Naive thymus-derived CD4-positive, alpha-beta T cell (primary cell): ENCODE measurements around the gene ADAM12. TPM values are rescaled to one million over a fixed set of nuclear protein-coding genes. Genes with fewer than 3 reads are reported as not detected.
"Not testable (repeated sequence)": the region's sequence is repeated elsewhere in the genome, so short reads cannot be mapped to it uniquely, and the experiment has no call there.

Experiments used
- ATAC-seq: fragments of 150-1000 bp; cut with Tn5 transposase; 2 replicates; pipeline ENCODE4 v1.10.0; 2021; ENCODE audit warnings: mild to moderate bottlenecking, moderate library complexity
- CTCF ChIA-PET: fragments of 350-600 bp; sonication (Branson Sonifier 250); formaldehyde crosslinking; loops from one replicate; lab custom pipeline; 2021; ENCODE audit warnings: antibody characterized with exemption; lab: Charles Lee
- POLR2A ChIA-PET: fragments of 350-600 bp; sonication (Branson Sonifier 250); formaldehyde crosslinking; loops from one replicate; lab custom pipeline; 2021; ENCODE audit warnings: antibody characterized with exemption, inconsistent platforms; lab: Charles Lee
- DNase-seq, 9 donors: peaks; one replicate each; pipeline versions ENCODE4 v3.0.0 to v3.0.0-alpha.2; 2020 to 2022; ENCODE audit warnings: mixed read lengths in 1 of 9
- H3K27ac ChIP-seq: one replicate; pipeline ENCODE4 v1.7.0; 2013; ENCODE audit warnings: mild to moderate bottlenecking, low read depth, low read length, moderate library complexity
- H3K27me3 ChIP-seq, 2 donors: one replicate each; pipeline ENCODE4 v1.7.0; 2013; ENCODE audit warnings: low read length in 2 of 2, mild to moderate bottlenecking in 2 of 2, moderate library complexity in 2 of 2; ENCODE audit not compliant: control insufficient read depth in 2 of 2, insufficient read depth in 2 of 2
- H3K36me3 ChIP-seq, 3 experiments: 1 replicate in 2 of 3; 2 replicates in 1 of 3; pipeline ENCODE4 v1.7.0; 2013; ENCODE audit warnings: low read length in 3 of 3, mild to moderate bottlenecking in 3 of 3, moderate library complexity in 1 of 3; ENCODE audit not compliant: insufficient read depth in 3 of 3, control insufficient read depth in 2 of 3
- H3K4me1 ChIP-seq, 2 donors: one replicate each; pipeline ENCODE4 v1.7.0; 2013; ENCODE audit warnings: low read length in 2 of 2, mild to moderate bottlenecking in 2 of 2, moderate library complexity in 1 of 2; ENCODE audit not compliant: control insufficient read depth in 2 of 2, insufficient read depth in 2 of 2
- H3K4me3 ChIP-seq: 2 replicates; pipeline ENCODE4 v1.7.0; 2013; ENCODE audit warnings: mild to moderate bottlenecking, low read length
- H3K9me3 ChIP-seq, 3 experiments: 1 replicate in 2 of 3; 2 replicates in 1 of 3; pipeline ENCODE4 v1.7.0; 2013; ENCODE audit warnings: low read length in 3 of 3; ENCODE audit not compliant: control insufficient read depth in 2 of 3
- H3K27ac Mint-ChIP-seq, 9 donors: one replicate each; pipeline ENCODE4 v1.8.0; 2020 to 2022; ENCODE audit warnings: mixed read lengths in 9 of 9, mild to moderate bottlenecking in 8 of 9, moderate library complexity in 5 of 9, inconsistent platforms in 2 of 9
- H3K27me3 Mint-ChIP-seq, 5 donors: one replicate each; pipeline ENCODE4 v1.8.0; 2021 to 2022; ENCODE audit warnings: mixed read lengths in 5 of 5, mild to moderate bottlenecking in 1 of 5
- H3K36me3 Mint-ChIP-seq, 5 donors: one replicate each; pipeline ENCODE4 v1.8.0; 2020 to 2022; ENCODE audit warnings: mixed read lengths in 5 of 5, mild to moderate bottlenecking in 3 of 5, inconsistent platforms in 1 of 5
- H3K4me1 Mint-ChIP-seq, 7 donors: one replicate each; pipeline ENCODE4 v1.8.0; 2020 to 2022; ENCODE audit warnings: mixed read lengths in 7 of 7, mild to moderate bottlenecking in 3 of 7, inconsistent platforms in 1 of 7
- H3K4me3 Mint-ChIP-seq, 10 donors: one replicate each; pipeline ENCODE4 v1.8.0; 2020 to 2022; ENCODE audit warnings: mild to moderate bottlenecking in 10 of 10, mixed read lengths in 10 of 10, moderate library complexity in 6 of 10, inconsistent platforms in 2 of 10
- H3K9me3 Mint-ChIP-seq, 11 donors: one replicate each; pipeline ENCODE4 v1.8.0; 2020 to 2022; ENCODE audit warnings: mixed read lengths in 11 of 11, mild to moderate bottlenecking in 4 of 11, inconsistent platforms in 1 of 11, moderate library complexity in 1 of 11
- intact Hi-C, 2 donors: fragments of 100-400 bp; cut with micrococcal nuclease; formaldehyde crosslinking; loops; one replicate each; pipeline ENCODE4 v1.15.1; 2023
- polyA plus RNA-seq, 2 donors: library from polyadenylated mRNA; unstranded; fragments of 300-500 nt; fragmentation: Illumina TruSeq; gene quantifications; one replicate each; pipeline ENCODE4 v1.2.3, GENCODE V29; 2021
- total RNA-seq, 6 experiments: library from RNA in 5 of 6; stranded (reverse) in 5 of 6; gene quantifications; 1 replicate in 5 of 6; 2 replicates in 1 of 6; pipeline ENCODE4 v1.2.3 and lab custom pipeline; 2021 to 2026

Gene ADAM12
- total and polyA plus RNA-seq, 7 experiments from 2014 or later = 0.58 to 1.0 TPM; not detected in 5

DNA sequence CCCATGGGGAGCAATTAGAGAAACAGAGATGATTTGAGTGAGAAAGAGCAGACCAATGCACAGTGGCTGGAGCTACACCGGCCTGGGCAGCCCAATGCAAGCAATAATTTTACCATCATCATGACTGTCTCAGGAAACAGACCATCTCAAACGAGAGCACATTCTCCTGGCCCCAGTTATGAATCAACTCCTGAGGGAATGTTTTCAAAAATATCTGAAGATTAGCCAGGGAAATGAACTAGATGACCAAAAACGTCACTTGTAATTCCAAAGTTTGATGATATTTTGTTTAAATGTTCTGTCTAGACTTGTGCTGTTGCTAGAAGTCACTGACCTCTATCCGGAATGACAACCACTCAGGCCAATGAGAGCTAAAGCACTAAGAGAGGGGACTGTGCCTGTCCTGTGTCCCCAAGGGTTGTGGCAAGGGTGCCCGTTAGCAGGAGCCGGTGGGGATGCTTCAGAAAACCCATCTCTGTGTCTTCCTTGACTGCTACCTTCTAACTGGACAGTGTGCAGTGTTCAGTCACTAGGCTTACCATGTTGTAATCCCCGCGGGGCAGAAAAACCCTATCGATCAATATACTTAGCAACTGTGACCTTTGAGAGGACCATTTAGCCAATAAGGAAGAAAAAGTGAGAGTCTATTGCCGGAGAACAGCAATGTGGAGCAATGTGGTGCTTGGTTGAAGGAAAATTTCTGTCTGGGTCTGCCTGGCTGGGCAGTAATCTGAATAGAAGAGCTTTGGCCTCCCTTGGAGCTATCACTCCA, 202.4 kb downstream of the ADAM12 start:
- CTCF ChIA-PET = no interaction called here
- H3K9me3 Mint-ChIP-seq = peaks cover 0 to 6% (median 1%) of the 10 kb centered on the region in 11 donors

DNA sequence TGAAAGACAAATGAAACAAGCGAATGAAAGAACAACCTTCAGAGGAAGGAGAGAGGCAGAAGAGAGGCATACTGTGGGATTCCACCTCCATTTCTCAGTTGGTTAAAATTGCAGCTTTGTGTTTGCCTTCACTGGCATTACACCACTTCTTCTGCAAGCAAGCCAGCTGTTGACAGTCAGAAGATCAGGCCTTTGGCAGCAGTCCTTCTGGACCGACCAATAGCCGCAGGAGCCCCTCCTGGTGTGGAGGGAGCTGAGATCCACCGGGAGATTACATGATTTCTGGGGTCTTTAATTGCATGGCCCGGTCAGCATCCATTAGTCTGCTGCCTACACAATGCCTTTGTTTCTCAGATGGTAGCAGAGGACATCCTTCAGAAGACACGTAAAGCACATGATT, 206.7 kb downstream of the ADAM12 start:
- peaks cover 0 to 2% (median 0%) of the 10 kb centered on the region in 11 donors for H3K9me3 Mint-ChIP-seq
- DNase-seq (no peak), ATAC-seq (no peak)
- POLR2A ChIA-PET = no interaction called here
- Histone ChIP-seq H3K27ac (no peak overlapping the region), H3K27me3 (no peaks in the 10 kb centered on the region), H3K36me3 (no peaks in the 10 kb centered on the region), H3K4me3 (no peak overlapping the region), H3K9me3 (no peaks in the 10 kb centered on the region), H3K4me1 (no peaks in the 10 kb centered on the region)
- H3K4me1 Mint-ChIP-seq = peaks cover 0 to 2% (median 0%) of the 10 kb centered on the region in 7 donors
- CTCF ChIA-PET = no interaction called here
- H3K27ac Mint-ChIP-seq = no peak overlapping the region
- intact Hi-C loops = no loop called here
- peaks cover 0 to 4% (median 0%) of the 10 kb centered on the region in 5 donors for H3K27me3 Mint-ChIP-seq
- no peaks in the 10 kb centered on the region for H3K36me3 Mint-ChIP-seq
- no peak overlapping the region for H3K4me3 Mint-ChIP-seq

More for the DNA sequence above, 202.4 kb downstream of the ADAM12 start:
- Mint-ChIP-seq H3K4me1 (no peaks in the 10 kb centered on the region), H3K27me3 (peaks cover 0 to 27% (median 12%) of the 10 kb centered on the region in 5 donors), H3K4me3 (no peak overlapping the region), H3K36me3 (peaks cover 0 to 3% (median 0%) of the 10 kb centered on the region in 5 donors), H3K27ac (no peak overlapping the region)
- Histone ChIP-seq H3K27me3 (no peaks in the 10 kb centered on the region), H3K4me1 (no peaks in the 10 kb centered on the region), H3K9me3 (no peaks in the 10 kb centered on the region), H3K36me3 (no peaks in the 10 kb centered on the region), H3K27ac (no peak overlapping the region), H3K4me3 (no peak overlapping the region)
- ATAC-seq (no peak), DNase-seq (no peak)
- intact Hi-C loops = no loop called here
- POLR2A ChIA-PET = no interaction called here

DNA sequence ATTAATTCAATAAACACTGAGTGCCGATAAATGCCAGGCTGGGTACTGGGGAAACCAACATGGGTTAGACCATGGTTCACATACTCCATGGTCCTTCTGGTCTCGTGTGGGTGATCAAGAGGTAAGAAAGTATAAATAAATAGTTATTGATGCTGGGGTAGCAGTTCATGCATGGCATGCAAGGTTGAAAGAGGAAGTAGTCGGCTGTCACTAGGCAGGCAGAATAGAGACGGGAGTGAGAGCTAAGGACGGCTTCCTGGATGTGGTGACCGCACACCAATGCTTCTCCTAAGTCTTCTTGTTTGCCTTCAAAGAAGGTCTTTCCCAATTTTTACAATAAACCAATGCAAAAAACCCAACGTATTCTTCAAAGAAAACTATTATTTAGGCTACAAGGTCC, 208.6 kb downstream of the ADAM12 start:
- intact Hi-C loops = no loop called here

DNA sequence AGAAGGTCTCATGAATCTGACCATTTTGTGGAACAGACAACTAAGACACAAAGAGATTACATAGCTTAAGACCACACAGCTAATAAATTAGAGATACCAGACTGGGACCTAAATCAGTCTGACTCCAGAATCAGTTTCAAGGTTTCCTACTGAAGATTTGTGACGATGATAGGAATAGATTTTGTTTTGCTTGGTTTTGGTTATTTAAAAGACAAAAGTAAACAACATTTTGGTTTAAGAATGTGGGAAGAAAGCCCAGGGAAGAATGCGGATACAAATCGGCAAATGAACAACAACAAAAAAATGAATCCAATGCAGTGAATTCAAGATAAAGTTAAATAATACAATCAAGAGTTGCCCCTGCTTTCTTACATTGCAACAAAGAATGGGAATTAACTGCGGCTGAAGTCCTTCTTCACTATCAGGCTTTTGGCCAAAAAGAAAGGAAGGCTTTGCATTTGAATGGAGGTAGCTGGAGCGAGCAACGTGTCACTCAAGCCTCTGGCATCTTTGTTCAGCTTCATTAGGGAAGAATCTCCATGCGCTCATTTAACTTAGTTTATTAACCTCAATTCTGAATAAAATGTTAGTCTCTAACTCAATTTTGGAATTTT, 210.8 kb downstream of the ADAM12 start:
- H3K9me3 Mint-ChIP-seq = peaks cover 0 to 2% (median 0%) of the 10 kb centered on the region in 11 donors
- no peaks in the 10 kb centered on the region for H3K36me3 ChIP-seq
- no peak for DNase-seq
- H3K4me3 ChIP-seq = no peak overlapping the region
- ChIA-PET CTCF (interaction anchor here (0.6 kb wide), 1 partner anchor 179 kb away, joined by 3 read pairs; no protein-coding TSS in a partner anchor), POLR2A (no interaction called here)
- H3K27ac ChIP-seq = no peak overlapping the region
- H3K4me1 ChIP-seq = no peaks in the 10 kb centered on the region
- no peak for ATAC-seq
- H3K36me3 Mint-ChIP-seq = no peaks in the 10 kb centered on the region
- intact Hi-C loops = no loop called here
- no peaks in the 10 kb centered on the region for H3K27me3 Mint-ChIP-seq
- H3K27me3 ChIP-seq = no peaks in the 10 kb centered on the region
- H3K4me1 Mint-ChIP-seq = peaks cover 0 to 2% (median 0%) of the 10 kb centered on the region in 7 donors
- no peak overlapping the region for H3K27ac Mint-ChIP-seq
- no peaks in the 10 kb centered on the region for H3K9me3 ChIP-seq
- H3K4me3 Mint-ChIP-seq = no peak overlapping the region

More for the DNA sequence above, 208.6 kb downstream of the ADAM12 start:
- Histone ChIP-seq H3K4me3 (no peak overlapping the region), H3K9me3 (no peaks in the 10 kb centered on the region), H3K36me3 (no peaks in the 10 kb centered on the region), H3K4me1 (no peaks in the 10 kb centered on the region), H3K27me3 (no peaks in the 10 kb centered on the region), H3K27ac (no peak overlapping the region)
- CTCF ChIA-PET = no interaction called here
- DNase-seq = no peak
- Mint-ChIP-seq H3K9me3 (peaks cover 0 to 2% (median 0%) of the 10 kb centered on the region in 11 donors), H3K36me3 (no peaks in the 10 kb centered on the region), H3K4me3 (no peak overlapping the region), H3K27me3 (no peaks in the 10 kb centered on the region), H3K27ac (no peak overlapping the region), H3K4me1 (peaks cover 0 to 2% (median 0%) of the 10 kb centered on the region in 7 donors)
- POLR2A ChIA-PET = no interaction called here
- peak; percentile 37 for ATAC-seq

DNA sequence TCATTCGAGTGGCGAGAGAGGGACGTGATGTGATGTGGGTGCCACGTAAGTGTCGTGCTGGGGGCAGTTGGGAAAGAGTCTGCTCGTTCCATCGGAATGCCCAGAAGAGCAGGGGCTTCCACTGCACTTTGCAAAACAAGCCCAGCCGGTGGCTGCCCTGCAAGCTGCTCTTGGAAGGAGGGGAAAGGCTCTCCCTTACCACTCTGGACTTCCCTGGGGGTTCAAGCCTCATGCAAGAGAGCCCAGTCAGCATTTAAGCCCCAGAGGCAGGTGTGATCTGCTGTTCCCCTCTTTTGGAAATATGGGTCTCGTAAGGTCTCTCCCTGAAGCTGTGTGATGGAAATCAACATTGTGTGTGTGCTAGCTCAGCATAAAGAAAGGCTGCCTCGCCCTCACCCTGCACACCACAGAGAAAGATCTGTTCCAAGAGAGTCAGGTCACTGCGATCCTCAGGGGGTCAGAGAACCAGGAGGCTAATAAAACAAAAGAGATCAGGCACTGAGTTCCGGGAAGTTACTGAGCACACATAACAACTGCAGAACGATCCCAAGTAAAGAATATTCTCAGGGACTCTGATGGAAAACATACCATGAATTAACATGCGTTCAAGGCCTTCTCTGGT, 212.5 kb downstream of the ADAM12 start:
- no peak overlapping the region for H3K4me3 Mint-ChIP-seq
- H3K27ac Mint-ChIP-seq = no peak overlapping the region
- peaks cover 0 to 2% (median 0%) of the 10 kb centered on the region in 11 donors for H3K9me3 Mint-ChIP-seq
- peaks cover 0 to 2% (median 0%) of the 10 kb centered on the region in 7 donors for H3K4me1 Mint-ChIP-seq
- ATAC-seq (no peak), DNase-seq (no peak)
- CTCF ChIA-PET = no interaction called here
- Histone ChIP-seq H3K4me1 (no peaks in the 10 kb centered on the region), H3K4me3 (no peak overlapping the region), H3K36me3 (no peaks in the 10 kb centered on the region), H3K27ac (no peak overlapping the region), H3K9me3 (no peaks in the 10 kb centered on the region), H3K27me3 (no peaks in the 10 kb centered on the region)
- intact Hi-C loops = no loop called here
- no peaks in the 10 kb centered on the region for H3K36me3 Mint-ChIP-seq
- POLR2A ChIA-PET = no interaction called here
- H3K27me3 Mint-ChIP-seq = no peaks in the 10 kb centered on the region

DNA sequence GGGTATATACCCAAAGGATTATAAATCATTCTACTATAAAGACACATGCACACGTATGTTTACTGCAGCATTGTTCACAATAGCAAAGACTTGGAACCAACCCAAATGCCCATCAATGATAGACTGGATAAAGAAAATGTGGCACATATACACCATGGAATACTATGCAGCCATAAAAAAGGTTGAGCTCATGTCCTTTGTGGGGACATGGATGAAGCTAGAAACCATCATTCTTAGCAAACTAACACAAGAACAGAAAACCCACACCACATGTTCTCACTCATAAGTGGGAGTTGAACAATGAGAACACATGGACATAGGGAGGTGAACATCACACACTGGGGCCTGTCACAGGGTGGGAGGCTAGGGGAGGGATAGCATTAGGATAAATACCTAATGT, 215.5 kb downstream of the ADAM12 start:
- H3K27me3 Mint-ChIP-seq, H3K4me1 Mint-ChIP-seq, POLR2A ChIA-PET, H3K27ac ChIP-seq, H3K27me3 ChIP-seq, intact Hi-C loops, H3K4me3 Mint-ChIP-seq, H3K4me3 ChIP-seq, H3K9me3 Mint-ChIP-seq, H3K9me3 ChIP-seq, H3K4me1 ChIP-seq, H3K36me3 ChIP-seq, CTCF ChIA-PET, ATAC-seq, H3K27ac Mint-ChIP-seq, DNase-seq, H3K36me3 Mint-ChIP-seq: not testable (repeated sequence)
